GM11168 (cell line): ENCODE data around the gene STAM.
"Not testable (repeated sequence)": the region's sequence is repeated elsewhere in the genome, so short reads cannot be mapped to it uniquely, and the experiment has no call there.

ENCODE experiments used
- in situ Hi-C: fragments of 300-500 bp; cut with MboI; formaldehyde crosslinking; loops from one replicate; pipeline ENCODE4 v1.12.0; 2022; ENCODE audit warnings: low sequenced_read_pairs; ENCODE audit not compliant: unreplicated experiment

STAM gene

DNA sequence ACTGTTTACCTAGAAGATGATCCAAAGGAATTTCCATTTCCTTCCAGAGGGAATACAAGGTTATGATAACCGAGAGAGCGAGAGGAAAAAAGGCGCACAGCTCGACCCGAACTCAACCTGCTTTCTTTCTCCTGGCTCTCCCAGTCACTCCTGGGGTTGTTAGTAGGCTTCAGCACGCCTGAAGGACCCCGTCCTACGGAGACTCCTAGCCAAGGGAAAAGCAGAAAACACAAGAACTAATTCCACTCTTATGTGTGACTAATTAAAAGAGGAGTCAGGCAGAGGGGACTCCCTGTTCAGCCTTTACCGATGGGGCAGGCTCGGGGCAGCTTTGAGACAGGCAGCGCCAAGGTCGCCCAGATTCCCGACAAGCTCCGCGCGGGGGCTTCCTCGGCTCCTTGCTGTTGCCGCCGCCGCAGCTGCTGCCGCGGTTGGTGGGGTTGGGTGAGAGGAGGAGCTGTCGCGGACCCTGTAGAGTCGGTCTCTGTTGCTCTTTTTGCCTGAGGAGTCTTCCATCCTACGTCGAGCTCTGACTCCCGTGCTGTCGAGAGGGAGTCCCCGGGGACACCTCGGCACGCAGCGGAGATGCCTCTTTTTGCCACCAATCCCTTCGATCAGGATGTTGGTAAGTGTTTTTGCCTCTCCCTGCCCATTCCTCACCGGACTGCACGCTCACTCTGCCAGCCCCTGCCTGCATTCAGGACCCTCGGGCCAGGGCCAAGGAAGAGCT, at the start of gene STAM:
TSS of gene STAM (plus strand) at position 397 of the 730 bp plus-strand sequence. CDS start at position 586, 189 bp downstream.
- in situ Hi-C loops: no loop called here

DNA sequence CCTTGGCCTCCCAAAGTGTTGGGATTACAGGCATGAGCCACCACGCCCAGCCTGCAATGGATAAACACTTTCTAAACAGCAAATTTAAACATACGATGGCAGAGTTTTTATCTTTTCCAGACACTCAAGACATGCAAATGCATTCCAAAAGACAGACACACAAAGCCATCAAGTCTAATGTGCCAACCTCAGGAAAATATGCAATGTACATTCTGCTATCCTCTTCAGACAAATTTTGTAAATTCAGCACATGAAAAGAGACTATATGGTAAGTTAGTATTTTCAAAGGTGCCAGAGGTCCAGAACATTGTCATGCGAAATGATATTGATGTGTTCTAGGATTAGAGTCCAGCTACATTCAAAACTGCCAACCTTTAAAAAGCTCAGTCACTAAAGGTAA, 46.6 kb upstream of the STAM start:
- in situ Hi-C loops: no loop called here

DNA sequence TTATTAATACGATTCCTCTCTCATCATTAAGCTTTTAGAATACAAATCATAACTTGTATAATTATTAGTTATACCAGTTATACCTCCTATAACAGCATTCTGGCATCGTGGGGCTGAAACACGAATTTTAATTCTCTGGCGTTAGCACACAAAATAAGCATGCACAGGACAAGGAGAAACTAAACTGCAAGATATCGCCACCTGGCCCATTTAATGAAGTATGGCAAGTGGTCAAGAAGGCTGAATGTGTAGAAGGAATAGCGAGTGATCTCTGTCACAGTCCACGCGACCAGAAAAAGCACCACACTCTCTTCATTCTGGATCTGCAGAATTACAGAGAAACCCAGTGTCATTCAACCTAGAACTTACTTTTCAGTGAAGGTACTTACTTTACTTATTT, 44.9 kb upstream of the STAM start:
- in situ Hi-C loops: no loop called here

DNA sequence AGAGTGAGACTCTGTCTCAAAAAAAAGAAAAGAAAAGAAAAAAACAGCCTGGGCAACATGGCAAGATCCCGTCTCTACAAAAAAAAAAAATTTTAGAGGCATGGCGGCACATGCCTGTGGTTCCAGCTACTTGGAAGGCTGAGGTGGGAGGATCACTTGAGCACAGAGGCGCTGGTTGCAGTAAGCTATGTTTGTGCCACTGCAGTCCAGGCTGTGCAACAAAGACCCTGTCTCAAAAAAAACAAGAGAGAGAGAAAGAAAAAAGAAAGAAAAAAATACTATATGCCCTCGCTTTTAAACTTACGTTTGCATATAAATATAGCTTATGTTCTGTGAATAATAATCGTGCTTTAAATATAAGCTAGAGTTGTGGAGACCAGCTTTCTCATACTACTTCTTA, 38.0 kb upstream of the STAM start:
- in situ Hi-C loops: loop anchor here (5.0 to 25.0 kb wide), 2 partner anchors 136 to 506 kb away; no protein-coding TSS in a partner anchor

DNA sequence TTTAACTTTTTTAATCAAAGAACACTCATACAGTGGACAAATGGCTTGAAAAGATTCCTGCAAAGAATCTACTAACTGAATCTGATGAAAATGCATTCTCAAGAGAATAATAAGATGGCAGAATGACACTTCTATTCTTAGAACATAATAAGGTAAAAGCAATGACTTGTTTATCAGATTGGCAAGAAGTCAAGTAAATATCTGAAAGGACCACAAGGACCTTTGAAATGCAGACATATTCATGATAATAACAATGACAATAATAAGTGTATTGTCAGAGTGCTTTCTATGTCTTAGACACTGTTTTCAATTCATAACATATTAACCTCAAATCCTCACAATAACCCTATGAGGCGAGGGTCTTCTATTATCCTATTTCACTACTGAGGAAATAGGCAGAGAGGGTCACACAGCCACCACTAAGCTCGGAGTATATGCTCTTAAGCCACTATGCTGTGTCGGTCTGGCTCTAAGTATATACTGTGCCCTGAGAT, 37.4 kb upstream of the STAM start:
- in situ Hi-C loops: loop anchor here (5.0 to 25.0 kb wide), 2 partner anchors 136 to 506 kb away; no protein-coding TSS in a partner anchor

DNA sequence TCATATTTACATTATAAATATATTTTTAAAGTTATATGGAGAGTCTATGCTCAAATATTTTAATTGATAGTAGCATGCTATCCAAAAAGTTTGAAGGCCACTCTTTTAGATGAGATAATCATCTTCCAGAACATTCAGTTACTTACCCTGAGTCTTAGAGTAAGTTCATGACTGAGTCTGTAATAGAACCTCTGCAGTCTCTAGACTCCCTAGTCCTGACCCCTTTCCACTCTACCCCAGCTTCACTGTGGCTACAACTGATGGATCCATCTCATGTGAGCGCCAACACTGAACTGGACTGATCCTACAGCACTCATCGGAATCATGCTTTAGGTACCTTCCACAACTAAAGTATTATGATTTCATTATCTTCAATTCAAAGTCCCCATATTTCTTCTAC, 36.9 kb upstream of the STAM start:
- in situ Hi-C loops: loop anchor here (5.0 to 25.0 kb wide), 2 partner anchors 135 to 505 kb away; no protein-coding TSS in a partner anchor

DNA sequence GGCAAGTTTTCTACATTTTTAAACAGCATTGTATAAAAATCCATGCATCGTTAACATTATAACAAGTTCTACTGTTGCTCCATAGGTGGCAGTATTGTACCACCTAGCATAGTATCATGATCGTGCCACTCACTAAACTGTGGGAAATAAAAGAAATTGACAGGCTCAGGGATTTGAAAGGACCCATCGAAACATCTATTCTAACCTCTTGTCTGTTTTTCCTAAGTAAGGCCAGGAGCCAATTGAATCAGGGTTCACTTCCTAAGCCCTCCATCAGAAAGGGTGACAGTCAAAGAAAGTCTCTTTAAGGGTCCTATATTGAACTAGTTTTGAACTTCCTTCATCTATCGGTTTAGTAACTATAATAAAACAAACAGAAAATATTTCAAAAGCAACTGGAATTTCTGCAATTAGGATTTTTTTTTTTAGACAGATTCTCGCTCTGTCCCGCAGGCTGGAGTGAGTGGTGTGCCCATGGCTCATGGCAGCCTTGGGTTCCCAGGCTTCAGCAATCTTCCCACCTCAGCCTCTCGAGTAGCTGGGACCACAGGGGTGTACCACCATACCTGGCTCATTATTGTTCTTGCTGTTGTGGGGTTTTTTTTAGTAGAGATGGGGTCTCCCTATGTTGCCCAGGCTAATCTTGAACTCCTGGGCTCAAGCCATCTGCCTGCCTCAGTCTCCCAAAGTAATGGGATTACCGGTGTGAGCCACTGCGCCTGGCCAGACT, 36.2 kb upstream of the STAM start:
- in situ Hi-C loops: loop anchor here (5.0 to 25.0 kb wide), 2 partner anchors 135 to 505 kb away; no protein-coding TSS in a partner anchor

DNA sequence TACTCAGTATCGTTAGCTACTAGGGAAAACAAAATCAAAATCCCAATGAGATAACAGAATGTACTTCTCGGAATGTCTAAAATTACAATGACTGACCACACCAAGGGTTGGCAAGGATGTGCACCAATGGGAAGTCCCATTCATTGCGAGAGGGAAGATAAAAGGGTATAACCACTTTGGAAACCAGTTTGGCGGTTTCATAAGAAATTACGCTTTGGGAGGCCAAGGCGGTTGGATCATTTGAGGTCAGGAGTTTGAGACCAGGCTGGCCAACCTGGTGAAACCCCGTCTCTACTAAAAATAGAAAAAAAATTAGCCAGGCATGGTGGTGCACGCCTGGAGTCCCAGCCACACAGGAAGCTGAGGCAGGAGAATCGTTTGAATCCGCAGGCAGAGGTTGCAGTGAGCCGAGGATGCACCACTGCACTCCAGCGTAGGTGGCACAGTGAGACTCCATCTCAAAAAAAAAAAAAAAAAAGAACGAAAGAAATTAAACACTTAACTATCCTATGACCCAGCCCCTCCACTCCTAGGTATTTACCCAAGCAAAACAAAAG, 34.4 kb upstream of the STAM start:
- in situ Hi-C loops: loop anchor here (5.0 to 25.0 kb wide), 2 partner anchors 133 to 503 kb away; no protein-coding TSS in a partner anchor

DNA sequence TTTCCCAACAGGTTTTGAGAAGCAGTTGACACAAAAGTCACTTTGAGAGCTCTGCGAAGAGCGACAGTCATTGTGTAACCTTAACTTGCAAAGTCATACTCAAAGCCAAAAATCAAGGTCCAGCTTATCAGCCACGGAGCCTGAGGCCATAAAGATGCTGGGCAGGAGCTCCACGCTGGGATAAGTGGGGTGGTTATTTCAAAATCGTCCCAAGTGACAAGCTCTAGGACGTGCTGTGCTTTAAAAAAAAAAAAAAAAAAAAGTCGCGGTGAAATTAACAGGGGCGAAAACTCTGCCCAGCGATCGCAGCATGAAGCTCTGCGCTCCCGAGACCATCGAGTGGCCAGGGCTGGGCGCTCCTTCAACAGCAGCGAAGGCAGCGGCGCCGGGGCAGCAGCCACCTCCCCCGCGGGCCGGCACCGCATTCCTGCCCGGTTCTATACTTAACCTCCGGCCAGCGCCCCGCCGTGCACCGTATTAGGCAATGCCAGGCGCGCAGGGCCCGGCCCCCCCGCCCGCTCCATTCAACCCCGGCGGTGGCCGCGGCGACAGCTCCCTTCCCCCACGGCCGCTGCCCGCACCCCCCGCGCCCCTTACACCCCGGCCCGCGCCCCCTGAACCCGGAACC, 27.4 kb upstream of the STAM start:
- in situ Hi-C loops: loop anchor here (25.0 kb wide), 1 partner anchor 496 kb away; no protein-coding TSS in a partner anchor

DNA sequence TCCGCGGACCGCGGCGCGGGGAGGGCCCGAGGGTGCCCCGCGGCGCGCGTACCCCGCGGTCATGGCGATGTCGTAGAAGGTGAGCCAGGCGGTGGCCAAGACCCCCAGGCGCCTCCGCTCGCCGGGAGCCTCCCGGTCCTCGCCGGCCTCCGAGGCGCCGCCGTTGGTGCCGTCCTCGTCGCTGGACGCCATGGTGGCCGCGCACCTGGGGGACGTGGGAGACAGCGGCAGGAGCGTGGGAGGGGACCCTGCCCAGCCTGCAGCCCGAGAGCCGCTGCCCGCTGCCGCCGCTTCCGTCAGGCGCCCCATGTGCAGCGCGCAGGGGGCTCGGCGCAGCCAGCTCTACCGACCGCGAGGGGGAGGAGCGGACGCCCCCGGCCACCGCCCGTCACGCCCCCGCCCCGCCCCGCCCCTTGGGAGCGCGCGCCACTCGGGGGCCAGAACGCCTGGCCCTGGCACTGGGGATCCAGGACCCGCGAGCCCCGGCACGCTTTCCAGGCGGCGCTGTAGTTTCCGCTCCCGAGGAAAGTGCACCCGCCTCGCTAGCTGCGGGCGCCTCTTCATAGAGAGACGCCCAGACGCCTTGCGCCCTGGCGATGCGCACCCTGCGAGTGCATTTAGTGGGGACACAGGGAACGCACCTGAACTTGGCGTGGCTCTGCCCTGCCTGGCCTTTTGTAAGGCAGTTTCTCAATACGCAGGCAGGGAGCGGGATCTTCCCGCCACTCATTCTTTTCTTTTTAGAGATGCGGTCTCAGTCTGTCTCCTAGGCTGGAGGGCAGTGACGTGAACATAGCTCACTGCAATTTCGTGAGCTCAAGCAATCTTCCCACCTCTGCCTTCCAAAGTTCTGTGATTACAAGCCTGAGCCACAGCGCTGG, 26.7 kb upstream of the STAM start, which contains the start of gene HACD1:
TSS of gene HACD1 (minus strand) at position 344 of the 881 bp plus-strand sequence. CDS start at position 309, 35 bp downstream.
- in situ Hi-C loops: loop anchor here (25.0 kb wide), 1 partner anchor 495 kb away; no protein-coding TSS in a partner anchor

DNA sequence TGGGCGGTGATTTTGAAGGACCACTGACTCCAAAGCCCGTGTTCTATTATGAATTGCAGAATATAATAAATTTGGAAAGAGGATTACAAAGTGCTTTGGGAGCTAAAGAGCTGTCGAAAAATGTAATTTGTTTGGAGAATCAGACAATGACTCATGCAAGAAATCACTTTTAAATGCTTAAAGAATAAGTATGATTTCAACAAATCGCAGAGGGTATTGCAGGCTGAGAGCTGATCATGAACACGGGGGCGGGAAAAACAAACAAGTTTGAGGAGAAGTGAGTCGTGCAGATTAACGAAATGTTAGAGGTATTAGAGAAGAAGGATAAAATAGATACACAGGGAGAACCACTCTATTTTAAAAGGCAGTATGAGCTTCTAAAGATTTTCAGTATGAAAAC, 21.9 kb upstream of the STAM start:
- in situ Hi-C loops: loop anchor here (25.0 kb wide), 1 partner anchor 490 kb away; no protein-coding TSS in a partner anchor

DNA sequence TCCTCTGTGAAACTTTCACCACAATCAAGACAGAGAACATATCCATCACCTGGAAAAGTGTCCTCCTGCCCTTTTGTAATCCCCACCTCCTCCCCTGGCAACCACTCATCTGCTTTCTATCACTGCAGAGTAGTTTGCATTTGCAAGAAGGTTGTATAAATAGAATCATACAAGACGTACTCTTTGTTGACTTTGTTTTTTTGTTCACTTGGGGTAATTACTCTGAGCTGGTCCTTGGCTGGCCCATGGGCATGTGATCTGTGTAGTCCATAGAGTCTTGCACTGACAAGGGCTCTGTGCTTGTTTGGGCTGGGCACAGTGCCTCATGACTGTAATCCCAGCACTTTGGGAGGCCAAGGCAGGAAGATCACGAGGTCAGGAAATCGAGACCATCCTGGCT, 19.0 kb upstream of the STAM start:
- in situ Hi-C loops: loop anchor here (25.0 kb wide), 1 partner anchor 487 kb away; no protein-coding TSS in a partner anchor

DNA sequence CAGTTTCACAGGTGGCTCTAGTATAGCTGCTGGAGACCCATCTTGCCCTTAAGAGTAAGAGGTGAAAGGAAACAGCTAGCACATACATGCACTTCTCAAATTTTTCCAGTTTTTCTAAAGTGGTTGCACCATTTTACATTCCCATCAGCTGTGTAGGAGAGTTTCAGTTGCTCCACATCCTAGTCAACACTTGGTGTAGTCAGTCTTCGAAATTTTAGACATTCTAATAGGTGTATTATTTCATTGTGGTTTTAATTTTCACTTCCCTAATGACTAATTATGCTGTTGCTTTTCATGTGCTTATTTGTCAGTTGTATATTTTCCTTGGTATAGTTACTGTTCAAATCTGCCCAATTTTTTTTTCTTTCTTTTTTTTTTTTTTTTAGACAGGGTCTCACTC, 17.3 kb upstream of the STAM start:
- in situ Hi-C loops: no loop called here

DNA sequence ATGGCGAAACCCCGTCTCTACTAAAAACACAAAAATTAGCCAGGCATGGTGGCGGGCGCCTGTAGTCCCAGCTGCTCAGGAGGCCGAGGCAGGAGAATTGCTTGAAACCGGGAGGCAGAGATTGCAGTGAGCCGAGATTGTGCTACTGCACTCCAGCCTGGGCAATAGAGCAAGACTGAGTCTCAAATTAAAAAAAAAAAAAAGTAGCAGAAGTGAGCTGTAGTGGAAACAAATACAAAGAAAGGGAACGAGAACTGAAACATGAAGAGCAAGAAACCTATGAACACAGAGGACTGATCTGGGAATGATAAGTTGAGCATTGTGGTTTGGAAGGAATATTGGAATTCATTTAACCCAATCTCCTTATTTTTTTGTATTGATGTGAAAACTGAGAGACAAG, 11.4 kb upstream of the STAM start:
- in situ Hi-C loops: not testable (repeated sequence)

DNA sequence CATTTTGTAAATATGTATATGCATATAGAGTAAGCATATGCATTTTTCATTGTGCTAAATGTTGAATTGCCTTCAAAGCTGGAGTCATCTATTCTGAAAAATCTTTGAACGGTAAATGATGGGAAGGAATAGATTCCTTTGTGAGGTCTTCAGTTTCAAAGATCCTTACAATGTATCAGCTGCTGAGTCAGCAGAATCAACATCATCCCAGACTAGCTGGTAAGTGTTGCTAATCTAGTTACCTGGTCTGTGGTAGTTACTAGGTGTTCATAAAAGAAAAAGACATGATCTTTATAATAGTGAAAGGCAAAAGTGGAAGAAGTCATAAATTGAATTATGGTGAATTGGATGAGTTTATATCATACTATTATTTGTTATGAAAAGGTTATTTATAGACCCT, 10.6 kb upstream of the STAM start:
- in situ Hi-C loops: no loop called here

DNA sequence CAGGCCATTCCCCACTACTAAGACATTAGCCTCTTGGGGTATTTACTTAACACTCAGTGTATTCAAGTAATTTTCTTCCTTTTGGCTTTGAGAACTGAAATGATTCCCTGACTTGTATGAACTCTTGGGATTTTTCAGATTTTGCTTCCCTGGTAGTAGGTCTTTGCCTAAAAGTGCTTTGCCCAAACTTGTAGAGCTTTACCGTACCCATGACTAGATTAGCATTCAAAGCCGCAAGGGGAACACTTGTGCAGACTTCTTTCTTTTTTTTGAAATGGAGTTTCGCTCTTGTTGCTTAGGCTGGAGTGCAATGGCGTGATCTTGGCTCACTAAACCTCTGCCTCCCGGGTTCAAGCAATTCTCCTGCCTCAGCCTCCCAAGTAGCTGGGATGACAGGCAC, 6.1 kb upstream of the STAM start:
- in situ Hi-C loops: no loop called here

DNA sequence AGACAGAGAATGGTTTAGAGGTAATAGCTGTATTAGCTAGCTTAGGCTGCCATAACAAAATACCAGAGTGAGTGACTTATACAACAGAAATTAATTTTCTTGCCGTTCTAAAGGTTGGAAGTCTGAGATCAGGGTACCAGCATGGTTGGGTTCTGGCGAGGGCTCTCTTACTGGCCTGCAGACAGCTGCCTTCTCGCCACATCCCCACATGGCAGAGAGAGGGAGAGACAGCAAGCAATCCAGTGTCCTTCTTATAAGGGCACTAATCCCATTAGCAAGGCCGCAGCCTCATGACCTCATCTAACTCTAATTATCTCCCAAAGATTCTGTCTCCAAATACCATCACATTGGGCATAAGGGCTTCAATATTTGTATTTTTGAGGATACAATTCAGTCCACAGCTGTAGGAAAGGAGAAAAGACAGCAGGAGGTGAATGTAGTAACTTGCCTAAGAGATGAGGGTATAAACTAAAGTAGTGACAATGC, 3.6 kb upstream of the STAM start:
- in situ Hi-C loops: no loop called here

DNA sequence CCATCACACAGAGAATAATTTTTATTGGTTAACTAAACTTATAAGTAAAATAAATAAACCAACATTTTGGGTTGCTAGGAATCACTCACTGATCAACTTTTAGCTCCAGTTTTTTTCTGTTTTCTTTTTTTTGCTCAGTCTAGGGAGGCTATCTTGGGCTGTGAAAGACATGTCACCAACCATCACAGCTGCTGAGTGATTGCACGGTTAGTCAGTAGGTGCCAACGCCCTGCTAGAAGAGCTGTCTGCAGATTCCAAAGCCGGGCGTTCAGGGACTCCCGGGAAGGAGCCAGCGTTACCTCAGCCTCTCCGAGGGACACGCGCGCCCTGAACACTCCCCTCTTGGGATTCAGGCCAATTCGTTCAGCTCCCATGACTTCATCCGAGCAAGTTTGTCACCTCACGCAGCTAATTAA, 604 bp upstream of the STAM start:
- in situ Hi-C loops: no loop called here

DNA sequence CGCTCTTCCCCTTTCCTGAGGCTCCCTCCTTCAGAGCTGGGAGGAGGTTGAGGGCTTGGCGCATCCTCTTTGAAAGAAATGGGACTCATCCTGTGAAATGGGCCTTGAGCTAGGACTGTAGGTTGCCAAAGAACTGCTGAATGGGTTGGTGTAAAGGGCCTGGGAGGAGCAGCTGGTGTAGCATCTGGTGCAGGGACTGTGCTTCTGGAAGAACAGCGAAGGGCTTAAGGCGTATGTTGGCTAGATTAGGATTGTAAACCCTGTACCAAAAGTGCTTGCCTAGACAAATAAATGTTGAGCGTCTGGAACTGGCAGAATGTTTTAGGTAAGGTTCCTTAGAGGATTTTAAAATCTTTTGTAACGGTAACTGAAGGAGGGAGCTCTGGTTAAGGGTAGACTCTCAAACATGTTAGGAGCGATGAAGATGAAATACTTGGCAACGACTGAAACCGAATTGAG, 563 bp downstream of the STAM start:
- in situ Hi-C loops: no loop called here
